Neural progenitor cell (in vitro differentiated cells): Measurements from ENCODE around the gene KAT8.

ENCODE experiments used
- EZH2 ChIP-seq: fragments of 200-600 bp; sonication (generic); IDR thresholded peaks from 2 replicates; pipeline ENCODE4 v1.6.1; 2017; ENCODE audit warnings: antibody characterized with exemption, mild to moderate bottlenecking, moderate library complexity
- EZH2phosphoT487 ChIP-seq: fragments of 200-600 bp; sonication (generic); IDR thresholded peaks from 2 replicates; pipeline ENCODE4 v1.6.1; 2017; ENCODE audit warnings: antibody characterized with exemption
- TF ChIP-seq, protein P1 (sequence below): fragments of 200-600 bp; sonication (generic); IDR thresholded peaks from 2 replicates; pipeline ENCODE4 v1.5.1; 2017; ENCODE audit warnings: antibody characterized with exemption, mild to moderate bottlenecking

- TF ChIP-seq, protein P1, sequence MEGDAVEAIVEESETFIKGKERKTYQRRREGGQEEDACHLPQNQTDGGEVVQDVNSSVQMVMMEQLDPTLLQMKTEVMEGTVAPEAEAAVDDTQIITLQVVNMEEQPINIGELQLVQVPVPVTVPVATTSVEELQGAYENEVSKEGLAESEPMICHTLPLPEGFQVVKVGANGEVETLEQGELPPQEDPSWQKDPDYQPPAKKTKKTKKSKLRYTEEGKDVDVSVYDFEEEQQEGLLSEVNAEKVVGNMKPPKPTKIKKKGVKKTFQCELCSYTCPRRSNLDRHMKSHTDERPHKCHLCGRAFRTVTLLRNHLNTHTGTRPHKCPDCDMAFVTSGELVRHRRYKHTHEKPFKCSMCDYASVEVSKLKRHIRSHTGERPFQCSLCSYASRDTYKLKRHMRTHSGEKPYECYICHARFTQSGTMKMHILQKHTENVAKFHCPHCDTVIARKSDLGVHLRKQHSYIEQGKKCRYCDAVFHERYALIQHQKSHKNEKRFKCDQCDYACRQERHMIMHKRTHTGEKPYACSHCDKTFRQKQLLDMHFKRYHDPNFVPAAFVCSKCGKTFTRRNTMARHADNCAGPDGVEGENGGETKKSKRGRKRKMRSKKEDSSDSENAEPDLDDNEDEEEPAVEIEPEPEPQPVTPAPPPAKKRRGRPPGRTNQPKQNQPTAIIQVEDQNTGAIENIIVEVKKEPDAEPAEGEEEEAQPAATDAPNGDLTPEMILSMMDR = no peak
- TF ChIP-seq EZH2 (no peak), EZH2phosphoT487 (no peak)
Measured at GRCh38 chr16:31134091-31134571, 16.7 kb downstream of the KAT8 start.
